Ishikawa (cell line): ENCODE data around the gene SMCO4.

ENCODE experiments used
- CEBPB ChIP-seq: IDR thresholded peaks from 2 replicates; pipeline ENCODE4 v1.6.1; 2012
- CREB1 ChIP-seq: IDR thresholded peaks from 2 replicates; pipeline ENCODE4 v1.6.1; 2012; ENCODE audit warnings: low read depth
- EGR1 ChIP-seq: IDR thresholded peaks from 2 replicates; pipeline ENCODE4 v1.6.1; 2012
- EP300 ChIP-seq: IDR thresholded peaks from 2 replicates; pipeline ENCODE4 v1.6.1; 2012; ENCODE audit warnings: borderline replicate concordance
- FOXM1 ChIP-seq: IDR thresholded peaks from 2 replicates; pipeline ENCODE4 v1.6.1; 2012; ENCODE audit warnings: low read depth, borderline replicate concordance
- NFIC ChIP-seq: IDR thresholded peaks from 2 replicates; pipeline ENCODE4 v1.6.1; 2012
- RAD21 ChIP-seq: IDR thresholded peaks from 2 replicates; pipeline ENCODE4 v1.6.1; 2012; ENCODE audit warnings: low read depth
- TAF1 ChIP-seq: IDR thresholded peaks from 2 replicates; pipeline ENCODE4 v1.6.1; 2012; ENCODE audit warnings: low read depth, mild to moderate bottlenecking
- TCF12 ChIP-seq: IDR thresholded peaks from 2 replicates; pipeline ENCODE4 v1.6.1; 2012; ENCODE audit warnings: low read depth
- TEAD4 ChIP-seq: IDR thresholded peaks from 2 replicates; pipeline ENCODE4 v1.6.1; 2012
- YY1 ChIP-seq: IDR thresholded peaks from 2 replicates; pipeline ENCODE4 v1.6.1; 2012; ENCODE audit warnings: low read depth
- ZBTB7A ChIP-seq: IDR thresholded peaks from 2 replicates; pipeline ENCODE4 v1.6.1; 2012; ENCODE audit warnings: low read depth
- TF ChIP-seq, protein P1 (sequence below): IDR thresholded peaks from 2 replicates; pipeline ENCODE4 v1.6.1; 2012
- TF ChIP-seq, protein P2 (sequence below): IDR thresholded peaks from 2 replicates; pipeline ENCODE4 v1.6.1; 2012
- TF ChIP-seq, protein P3 (sequence below): IDR thresholded peaks from 2 replicates; pipeline ENCODE4 v1.6.1; 2012; ENCODE audit warnings: low read depth, mild to moderate bottlenecking

The SMCO4 gene

DNA sequence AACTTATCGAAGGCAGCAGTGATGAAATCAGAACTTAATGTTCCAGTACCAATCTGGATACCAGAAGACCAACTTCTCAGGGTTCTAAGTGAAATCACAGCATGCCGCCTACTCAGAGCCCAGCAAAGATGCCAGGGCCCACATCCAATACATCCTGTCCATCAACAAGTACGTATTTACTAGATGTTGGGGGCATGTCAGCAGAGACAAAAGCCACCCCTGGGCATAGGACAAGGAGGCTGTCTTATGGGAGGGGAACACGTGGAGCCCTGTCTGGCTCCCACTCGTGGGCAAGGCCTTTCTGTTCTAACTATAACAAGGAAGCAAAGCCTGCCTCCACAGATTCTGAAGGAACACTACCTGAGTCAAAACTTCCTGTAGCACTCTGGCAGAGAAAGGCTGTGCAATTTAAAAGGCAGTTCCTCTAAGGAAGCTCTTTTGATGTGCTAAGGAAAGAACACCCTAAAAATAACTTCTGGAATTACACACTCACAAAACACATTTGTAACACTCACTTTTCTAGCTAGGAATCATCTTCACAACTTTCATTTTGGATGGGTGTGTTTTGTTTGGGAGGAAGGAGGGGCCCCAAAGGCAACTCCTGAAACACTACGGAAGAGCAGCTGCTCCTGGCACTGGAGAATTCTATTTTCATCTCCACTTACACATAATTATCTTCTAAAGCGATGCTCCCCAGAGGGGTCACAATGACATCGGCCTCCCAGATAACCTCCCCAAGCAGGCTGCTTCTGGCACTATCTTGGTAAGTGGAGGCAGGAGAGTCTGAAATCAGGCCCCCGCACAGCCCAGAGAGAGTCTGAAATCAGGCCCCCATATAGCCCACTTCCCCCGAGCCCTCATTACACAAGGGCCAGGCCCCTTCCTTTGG is 14.2 kb downstream of the SMCO4 start:
- no peak for TF ChIP-seq NFIC
- TF ChIP-seq TCF12, result no peak
- TF ChIP-seq, protein P1, sequence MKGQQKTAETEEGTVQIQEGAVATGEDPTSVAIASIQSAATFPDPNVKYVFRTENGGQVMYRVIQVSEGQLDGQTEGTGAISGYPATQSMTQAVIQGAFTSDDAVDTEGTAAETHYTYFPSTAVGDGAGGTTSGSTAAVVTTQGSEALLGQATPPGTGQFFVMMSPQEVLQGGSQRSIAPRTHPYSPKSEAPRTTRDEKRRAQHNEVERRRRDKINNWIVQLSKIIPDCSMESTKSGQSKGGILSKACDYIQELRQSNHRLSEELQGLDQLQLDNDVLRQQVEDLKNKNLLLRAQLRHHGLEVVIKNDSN, result no peak
- no peak for TF ChIP-seq RAD21
- TF ChIP-seq EP300, result no peak
- TF ChIP-seq, protein P2, sequence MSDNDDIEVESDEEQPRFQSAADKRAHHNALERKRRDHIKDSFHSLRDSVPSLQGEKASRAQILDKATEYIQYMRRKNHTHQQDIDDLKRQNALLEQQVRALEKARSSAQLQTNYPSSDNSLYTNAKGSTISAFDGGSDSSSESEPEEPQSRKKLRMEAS, result no peak
- TF ChIP-seq, protein P3, sequence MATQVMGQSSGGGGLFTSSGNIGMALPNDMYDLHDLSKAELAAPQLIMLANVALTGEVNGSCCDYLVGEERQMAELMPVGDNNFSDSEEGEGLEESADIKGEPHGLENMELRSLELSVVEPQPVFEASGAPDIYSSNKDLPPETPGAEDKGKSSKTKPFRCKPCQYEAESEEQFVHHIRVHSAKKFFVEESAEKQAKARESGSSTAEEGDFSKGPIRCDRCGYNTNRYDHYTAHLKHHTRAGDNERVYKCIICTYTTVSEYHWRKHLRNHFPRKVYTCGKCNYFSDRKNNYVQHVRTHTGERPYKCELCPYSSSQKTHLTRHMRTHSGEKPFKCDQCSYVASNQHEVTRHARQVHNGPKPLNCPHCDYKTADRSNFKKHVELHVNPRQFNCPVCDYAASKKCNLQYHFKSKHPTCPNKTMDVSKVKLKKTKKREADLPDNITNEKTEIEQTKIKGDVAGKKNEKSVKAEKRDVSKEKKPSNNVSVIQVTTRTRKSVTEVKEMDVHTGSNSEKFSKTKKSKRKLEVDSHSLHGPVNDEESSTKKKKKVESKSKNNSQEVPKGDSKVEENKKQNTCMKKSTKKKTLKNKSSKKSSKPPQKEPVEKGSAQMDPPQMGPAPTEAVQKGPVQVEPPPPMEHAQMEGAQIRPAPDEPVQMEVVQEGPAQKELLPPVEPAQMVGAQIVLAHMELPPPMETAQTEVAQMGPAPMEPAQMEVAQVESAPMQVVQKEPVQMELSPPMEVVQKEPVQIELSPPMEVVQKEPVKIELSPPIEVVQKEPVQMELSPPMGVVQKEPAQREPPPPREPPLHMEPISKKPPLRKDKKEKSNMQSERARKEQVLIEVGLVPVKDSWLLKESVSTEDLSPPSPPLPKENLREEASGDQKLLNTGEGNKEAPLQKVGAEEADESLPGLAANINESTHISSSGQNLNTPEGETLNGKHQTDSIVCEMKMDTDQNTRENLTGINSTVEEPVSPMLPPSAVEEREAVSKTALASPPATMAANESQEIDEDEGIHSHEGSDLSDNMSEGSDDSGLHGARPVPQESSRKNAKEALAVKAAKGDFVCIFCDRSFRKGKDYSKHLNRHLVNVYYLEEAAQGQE, result no peak

DNA sequence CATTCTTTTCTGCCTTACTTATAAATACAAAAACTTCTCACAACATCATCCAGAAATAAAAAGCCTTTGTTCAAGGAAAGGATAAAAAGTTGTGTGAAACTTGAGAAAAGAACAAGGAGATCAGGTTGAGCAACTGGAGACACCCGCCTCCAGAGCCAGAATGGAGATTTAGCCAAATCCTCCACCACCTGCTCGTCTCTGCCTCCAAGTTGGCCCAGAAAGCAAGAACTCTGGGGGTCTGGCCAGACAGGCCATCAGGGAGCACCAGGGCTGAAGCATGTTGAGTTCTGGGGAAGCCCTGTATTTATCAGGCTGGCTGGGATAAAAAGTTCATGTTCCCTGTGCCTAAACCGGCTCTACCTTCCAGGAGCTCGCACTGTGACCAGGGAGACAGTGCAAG is 14.9 kb downstream of the SMCO4 start:
- TF ChIP-seq, protein P2, result no peak
- TF ChIP-seq ZBTB7A, result no peak
- no peak for TF ChIP-seq TAF1
- no peak for TF ChIP-seq TCF12
- TF ChIP-seq CREB1, result no peak
- TF ChIP-seq, protein P3, result no peak
- no peak for TF ChIP-seq EGR1
- TF ChIP-seq TEAD4, result no peak
- no peak for TF ChIP-seq EP300
- no peak for TF ChIP-seq RAD21
- TF ChIP-seq, protein P1, result no peak
- TF ChIP-seq FOXM1, result no peak
- no peak for TF ChIP-seq YY1
- no peak for TF ChIP-seq NFIC
- TF ChIP-seq CEBPB, result no peak

DNA sequence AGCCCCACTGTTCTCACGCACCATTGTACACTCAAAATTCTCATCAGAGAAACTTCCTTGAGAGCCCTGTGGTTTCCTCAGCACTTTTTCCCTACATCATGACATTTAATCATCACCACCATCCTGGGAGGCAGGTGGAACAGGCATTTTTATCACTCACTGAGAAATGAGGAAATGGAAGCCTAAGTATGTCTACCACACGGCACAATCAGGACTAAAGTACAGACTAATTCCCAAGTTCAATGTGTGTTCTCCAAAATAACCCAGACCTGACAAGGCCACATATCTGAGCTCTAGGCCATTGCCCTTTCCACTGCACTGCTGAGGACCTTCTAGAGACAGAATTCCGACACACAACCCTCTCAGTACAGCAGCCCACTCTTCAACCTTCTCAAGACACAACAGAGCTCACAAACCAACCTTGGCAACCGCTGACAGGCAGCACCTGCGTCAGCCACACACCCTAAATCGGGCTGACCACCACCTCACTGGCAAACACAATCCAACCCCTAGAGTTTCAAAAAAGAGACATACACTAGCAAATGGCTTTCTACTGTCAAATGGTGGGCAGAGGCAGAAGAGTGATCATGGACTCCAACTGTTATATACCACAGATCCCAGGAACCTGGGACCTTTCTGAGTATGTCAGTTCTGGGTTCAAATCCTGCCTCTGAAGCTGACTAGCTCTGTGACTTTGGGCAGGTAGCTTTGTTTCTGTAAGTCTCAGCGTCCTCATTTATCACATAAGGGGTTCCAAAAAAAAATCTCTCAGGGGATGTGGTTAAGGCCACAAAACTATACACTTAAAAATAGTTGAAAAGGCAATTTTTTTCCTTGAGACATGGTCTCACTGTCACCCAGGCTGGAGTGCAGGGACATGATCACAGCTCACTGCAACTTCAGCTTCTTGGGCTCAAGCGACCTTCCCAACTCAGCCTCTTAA is 16.3 kb downstream of the SMCO4 start:
- no peak for TF ChIP-seq EP300
- TF ChIP-seq CEBPB, result no peak
- no peak for TF ChIP-seq ZBTB7A
- no peak for TF ChIP-seq CREB1
- TF ChIP-seq, protein P2, result no peak
- TF ChIP-seq, protein P1, result no peak
- no peak for TF ChIP-seq NFIC
- TF ChIP-seq TEAD4, result no peak
- no peak for TF ChIP-seq FOXM1
- TF ChIP-seq TCF12, result no peak
- TF ChIP-seq, protein P3, result no peak
- TF ChIP-seq TAF1, result no peak
- no peak for TF ChIP-seq YY1
- TF ChIP-seq EGR1, result no peak
- TF ChIP-seq RAD21, result no peak
